Gastroesophageal sphincter (tissue), 3 donors: Measurements from ENCODE around the gene TTC21A.

ENCODE experiments used
- CTCF ChIP-seq, 4 experiments: fragments of 200-600 bp in 2 of 4; fragments of 450-650 bp in 2 of 4; sonication (generic) in 1 of 4; IDR thresholded peaks; one replicate each; pipeline ENCODE4 v1.5.1; 2017 to 2019; ENCODE audit warnings: antibody characterized with exemption in 4 of 4, mild to moderate bottlenecking in 2 of 4, moderate library complexity in 2 of 4
- POLR2A ChIP-seq, 2 donors: fragments of 450-650 bp; IDR thresholded peaks; one replicate each; pipeline ENCODE4 v1.6.1; 2017; ENCODE audit warnings: antibody characterized with exemption in 2 of 2, mild to moderate bottlenecking in 2 of 2, moderate library complexity in 1 of 2
- POLR2AphosphoS5 ChIP-seq: sonication (generic); formaldehyde crosslinking; IDR thresholded peaks from one replicate; pipeline ENCODE4 v1.6.1; 2017; ENCODE audit warnings: antibody characterized with exemption

DNA sequence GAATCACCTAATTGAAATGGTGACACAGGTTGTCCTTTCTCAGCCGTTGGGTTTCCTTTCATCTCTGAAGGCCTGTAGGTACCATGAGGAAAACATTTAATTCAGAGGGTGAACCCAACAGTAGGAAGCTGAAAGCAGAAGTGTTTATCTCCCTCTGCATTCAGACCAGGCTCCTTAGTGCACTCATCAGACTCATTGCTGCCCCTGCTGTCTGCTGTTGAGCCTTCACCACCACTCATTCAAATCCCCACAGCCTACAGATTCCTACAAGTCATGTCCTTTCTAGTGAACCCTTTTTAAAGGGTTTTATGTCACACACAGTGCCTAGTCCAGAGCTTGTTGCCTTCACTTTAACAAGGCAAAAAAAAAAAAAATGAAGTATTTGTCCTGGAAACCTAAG, 42.3 kb upstream of the TTC21A start:
- TF ChIP-seq POLR2AphosphoS5, result no peak
- no peak for TF ChIP-seq CTCF (IDR thresholded peaks at IDR 0.05)
- TF ChIP-seq POLR2A (IDR thresholded peaks at IDR 0.05), result no peak
